Posterior cingulate gyrus (tissue), 11 donors: ENCODE measurements around the gene IGF2R.
"Not testable (repeated sequence)": the region's sequence is repeated elsewhere in the genome, so short reads cannot be mapped to it uniquely, and the experiment has no call there.

Experiments
- DNase-seq, 10 donors: peaks; one replicate each; pipeline versions ENCODE4 v3.0.0 to v3.0.0-alpha.2; 2020 to 2021; ENCODE audit warnings: mixed read lengths in 3 of 10
- intact Hi-C: fragments of 100-400 bp; cut with DNase I; formaldehyde crosslinking; loops from one replicate; pipeline ENCODE4 v1.15.1; 2023

IGF2R gene

DNA sequence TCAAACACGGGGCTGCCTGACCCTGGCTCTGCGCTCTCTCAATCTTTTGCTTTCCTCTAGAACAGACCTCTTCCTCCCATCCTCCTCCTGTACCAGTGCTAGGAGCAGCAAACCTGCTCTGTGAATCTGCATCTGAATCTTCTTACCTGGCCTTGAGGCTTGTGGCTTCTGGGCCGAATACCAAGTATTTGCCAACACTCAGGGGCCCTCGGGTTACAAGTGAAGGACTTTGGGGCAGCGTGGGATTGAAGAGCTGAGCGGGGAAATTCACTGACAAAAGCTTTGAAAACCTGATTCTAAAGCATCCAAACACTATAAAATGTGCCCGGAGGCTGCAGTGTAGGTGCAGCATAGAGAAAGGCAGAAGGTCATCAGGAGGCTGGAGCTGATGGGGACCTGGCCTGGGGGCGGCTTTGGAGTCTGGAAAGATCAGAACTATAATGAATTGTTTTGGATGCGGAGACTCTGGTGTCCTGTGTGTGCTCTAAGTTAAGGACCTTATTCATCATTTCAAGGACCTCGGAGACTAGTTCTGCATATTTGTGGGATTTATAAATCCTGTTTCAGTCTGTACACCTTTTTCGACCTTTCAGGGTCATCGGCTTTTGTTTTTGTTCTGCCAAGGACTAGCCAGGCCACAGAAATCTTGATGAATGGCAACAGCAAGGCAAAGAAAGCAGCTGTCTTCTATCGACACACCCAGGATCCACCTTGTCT, 16.4 kb upstream of the IGF2R start:
- DNase-seq = no peak
- intact Hi-C loops = no loop called here

DNA sequence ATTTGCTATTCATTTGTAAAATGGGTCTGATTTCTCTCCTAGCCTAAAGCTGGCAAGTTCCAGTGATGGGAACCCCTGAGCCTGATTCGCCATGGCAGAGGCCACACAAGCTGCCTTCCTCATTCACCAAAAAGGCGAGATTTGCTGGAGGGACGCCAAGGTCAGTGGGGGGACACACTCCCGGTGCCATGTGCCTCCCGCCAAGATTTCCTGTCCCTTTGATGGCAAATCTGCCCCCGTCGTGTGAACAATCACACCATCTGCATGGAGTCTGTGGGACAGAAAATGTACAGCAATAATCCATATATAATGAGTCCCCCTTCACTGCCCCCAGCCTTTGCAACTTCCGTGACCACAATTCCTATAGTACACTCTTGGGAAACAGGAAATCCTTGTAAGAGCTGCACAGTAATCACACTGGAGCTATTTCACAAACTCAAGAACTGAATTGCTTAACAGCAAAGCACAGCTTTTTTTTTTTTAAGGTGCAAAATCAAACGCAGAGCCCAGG, 15.7 kb upstream of the IGF2R start:
- DNase-seq = peak in 1 of 10 donors; percentile 24

DNA sequence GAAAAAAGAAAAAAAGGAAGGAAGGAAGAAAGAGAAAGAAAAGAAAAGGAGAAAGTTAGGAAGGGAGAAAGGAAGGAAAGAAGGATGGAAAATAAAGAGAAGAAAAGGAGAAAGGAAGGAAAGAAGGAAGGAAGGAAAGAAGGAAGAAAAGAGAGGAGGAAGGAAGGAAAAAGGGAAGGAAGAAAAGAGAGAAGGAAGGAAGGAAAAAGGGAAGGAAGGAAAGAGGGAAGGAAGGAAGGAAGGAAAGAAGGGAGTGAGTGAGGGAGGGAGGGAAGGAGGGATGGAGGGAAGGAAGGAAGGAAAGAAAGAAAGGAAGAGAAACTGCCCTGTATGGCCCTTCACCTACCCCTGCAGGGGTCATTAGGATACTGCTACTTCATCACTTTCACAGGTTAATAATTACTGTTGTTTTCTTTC, 12.9 kb upstream of the IGF2R start:
- DNase-seq = no peak
- intact Hi-C loops = no loop called here

More for the DNA sequence above, 15.7 kb upstream of the IGF2R start:
- intact Hi-C loops = no loop called here

DNA sequence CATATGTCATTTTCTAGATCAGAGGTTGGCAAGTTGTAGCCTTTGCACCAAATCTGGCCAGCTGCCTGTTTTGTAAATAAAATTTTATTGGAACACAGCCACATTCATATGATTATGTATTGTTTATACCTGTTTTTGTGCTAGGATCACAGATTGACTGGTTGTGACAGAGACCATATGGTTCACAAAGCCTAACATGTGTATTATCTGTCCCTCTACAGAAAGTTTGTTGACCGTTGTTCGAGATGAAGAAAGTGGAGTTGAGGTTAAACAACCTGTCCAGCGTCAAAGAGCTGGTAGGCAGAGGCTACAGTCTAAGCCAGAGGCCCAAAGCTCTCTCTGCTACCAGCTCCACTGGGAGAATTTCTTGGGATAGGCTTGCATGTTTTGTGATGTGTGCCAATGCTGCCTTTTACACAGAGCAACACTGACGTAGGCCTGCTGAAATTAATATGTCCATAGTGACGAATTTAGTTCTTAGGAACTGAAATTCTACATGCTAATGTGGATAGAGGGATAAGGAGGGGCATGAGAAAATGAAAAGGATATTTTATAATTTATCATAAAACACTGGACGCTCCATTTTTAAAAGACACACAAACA, 11.7 kb upstream of the IGF2R start:
- intact Hi-C loops = no loop called here
- DNase-seq = no peak

DNA sequence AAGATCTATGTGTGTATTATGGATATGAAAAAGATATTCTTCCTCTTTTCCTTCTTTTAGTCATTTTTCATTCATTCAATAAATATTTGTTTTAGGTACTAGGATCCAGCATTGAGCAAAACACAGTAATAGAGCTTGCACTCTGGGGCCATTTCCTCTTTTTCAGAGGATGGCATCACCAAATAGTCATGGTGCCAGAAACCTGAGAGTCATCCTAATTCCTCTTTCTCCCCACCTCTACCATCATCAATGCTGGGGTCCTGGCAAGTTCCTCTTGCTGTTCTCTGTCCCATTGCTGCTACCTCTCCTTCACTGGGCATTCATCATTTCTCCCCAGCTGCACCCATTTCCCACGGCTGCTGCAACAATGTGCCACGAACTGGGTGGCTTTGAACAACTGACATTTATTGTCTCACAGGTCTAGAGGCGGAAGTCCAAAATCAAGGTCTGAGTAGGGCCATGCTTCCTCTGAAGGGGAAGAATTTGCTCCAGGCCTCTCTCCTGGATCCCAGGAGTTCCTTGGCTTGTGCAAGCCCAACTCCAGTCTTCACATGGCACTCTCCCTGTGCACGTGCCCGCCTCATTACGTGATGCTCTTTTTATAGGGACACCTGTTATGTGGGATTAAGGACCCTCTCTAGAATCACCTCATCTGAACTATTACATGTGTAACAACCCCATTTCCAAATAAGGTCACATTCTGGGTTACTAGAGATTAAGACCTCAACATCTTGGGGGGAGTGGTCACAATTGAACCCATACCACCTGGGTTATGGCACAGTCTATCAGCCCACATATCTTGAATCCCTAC, 9.5 kb upstream of the IGF2R start:
- intact Hi-C loops = no loop called here
- DNase-seq = no peak

DNA sequence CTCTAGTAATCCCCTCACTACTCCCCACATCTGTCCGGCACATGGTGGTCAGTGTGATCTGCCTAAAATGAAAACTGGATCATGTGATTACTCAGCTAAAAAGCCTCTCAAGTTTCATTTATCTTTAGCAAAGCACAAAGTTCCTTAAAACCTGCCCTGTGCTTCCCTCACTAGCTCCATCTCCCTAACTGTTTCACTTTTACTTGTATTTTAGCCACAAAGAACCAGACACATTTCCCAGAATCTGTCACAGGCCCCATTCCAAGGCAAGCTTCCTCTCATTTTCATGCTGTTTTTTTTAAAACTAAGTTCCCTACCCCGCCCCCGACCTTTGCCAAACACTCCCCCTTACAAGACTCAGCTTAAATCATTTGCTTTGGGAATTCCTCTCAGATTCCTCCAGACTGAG, 8.9 kb upstream of the IGF2R start:
- peak in 1 of 10 donors; percentile 28 for DNase-seq
- intact Hi-C loops = no loop called here

DNA sequence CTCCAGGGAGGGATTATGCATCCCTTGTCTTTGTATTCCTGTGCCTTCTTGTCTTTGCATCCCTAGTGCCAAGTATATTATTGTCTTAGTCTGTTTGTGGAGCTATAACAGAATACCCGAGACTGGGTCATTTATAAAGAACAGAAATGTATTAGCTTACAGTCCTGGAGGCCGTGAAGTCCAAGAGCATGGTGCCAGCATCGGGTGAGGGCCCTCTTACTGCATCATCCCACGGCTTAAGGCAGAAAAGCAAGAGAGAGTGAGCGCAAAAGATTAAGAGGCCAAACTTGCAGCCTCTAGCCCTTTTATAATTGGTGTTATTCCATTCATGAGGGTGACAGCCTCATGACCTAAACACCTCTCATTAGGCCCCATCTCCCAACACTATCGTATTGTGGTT, 8.4 kb upstream of the IGF2R start:
- no peak for DNase-seq
- intact Hi-C loops = no loop called here

DNA sequence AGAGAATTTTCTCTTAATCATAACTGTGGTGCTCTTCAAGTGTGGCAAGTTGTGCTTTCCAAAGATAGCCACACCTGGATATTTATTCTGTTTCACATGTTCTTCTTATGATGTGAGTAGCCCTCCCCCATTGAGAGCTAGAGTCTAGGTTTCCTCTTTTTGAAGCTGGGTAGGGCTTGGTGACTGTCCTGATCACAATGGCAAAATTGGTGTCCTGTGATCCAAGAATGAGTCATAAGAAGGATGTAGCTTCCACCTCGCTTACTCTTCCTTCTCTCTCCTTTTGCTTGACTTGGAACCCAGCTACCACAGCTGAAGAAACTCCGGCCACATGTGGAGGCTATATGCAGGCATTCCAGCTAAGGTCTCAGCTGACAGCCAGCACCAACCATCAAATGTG, 7.4 kb upstream of the IGF2R start:
- no peak for DNase-seq
- intact Hi-C loops = no loop called here

DNA sequence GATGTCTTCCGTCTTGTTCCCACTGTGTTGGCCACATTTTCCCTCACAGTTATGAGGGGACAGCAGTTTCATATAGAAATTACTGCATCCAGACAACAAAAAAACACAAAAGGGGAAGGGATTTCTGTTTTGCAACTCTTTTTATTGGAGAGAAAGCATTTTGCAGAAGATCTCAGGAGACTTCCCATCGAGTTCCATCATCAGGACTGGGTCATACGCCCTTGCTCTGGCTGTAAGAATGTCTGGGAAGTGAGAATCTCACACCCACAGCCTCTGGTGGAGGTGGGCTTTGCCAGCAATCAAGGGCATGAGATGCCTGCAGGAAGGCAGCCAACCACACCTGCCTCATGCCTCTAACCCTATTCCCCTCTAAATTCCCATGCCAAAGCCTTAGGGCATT, 5.8 kb upstream of the IGF2R start:
- no peak for DNase-seq
- intact Hi-C loops = no loop called here

DNA sequence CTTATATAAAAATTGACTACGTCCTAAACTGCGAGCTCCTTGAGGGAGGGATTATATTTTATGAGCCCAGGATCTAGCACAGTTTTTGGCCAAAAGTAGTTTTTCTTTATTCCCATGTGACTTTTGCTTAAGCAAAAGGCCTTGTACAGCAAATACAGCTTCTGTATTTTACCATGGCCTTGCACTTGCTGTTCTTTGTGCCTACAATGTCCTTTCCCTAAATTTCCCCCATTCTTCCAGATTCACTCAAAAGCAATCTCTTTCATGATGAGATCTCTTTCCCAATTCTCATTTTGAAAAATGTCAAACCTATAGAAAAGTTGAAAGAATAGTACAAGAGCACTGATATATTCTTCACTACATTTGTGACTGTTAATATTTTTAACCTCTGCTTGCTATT, 4.8 kb upstream of the IGF2R start:
- no peak for DNase-seq
- intact Hi-C loops = no loop called here

DNA sequence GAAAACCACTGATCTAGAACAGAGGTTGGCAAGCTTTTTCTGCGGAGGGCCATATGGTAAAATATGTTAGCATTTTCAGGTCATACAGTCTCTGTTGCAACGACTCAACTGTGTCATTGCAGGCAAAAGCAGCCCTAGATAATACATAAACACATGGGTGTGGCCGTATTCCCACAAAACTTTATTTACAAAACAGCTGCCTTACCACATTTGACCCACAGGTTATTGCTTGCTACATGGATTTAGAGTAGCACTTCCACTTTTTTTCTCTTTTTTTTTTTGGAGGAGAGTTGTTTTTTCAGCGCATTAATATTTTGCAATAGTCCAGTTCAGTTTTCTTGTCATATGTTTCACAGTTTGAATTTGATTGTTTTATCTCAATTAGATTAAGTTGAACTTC, 2.5 kb upstream of the IGF2R start:
- DNase-seq = no peak
- intact Hi-C loops = loop anchor here (5.0 kb wide), 1 partner anchor 179 kb away; the partner anchor contains the start of gene TCP1

DNA sequence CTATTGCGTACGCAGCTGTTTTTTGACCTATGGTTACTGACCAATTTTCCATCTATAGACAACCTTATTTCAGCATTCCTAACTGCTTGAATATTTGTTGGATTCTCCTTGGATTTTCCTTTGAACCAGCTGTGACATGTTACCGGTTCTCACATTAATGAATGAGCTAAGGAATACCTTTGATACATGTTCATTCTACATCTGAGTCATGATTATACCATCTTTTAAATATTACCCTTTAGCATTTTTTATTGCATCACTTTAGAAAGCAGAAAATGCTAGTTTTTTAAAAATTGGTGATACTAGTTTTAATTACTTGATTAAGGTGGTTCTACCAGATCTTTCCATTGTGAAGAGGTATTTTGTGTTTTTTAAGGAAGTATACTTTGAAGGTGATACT, 1.9 kb upstream of the IGF2R start:
- no peak for DNase-seq
- intact Hi-C loops = loop anchor here (5.0 kb wide), 1 partner anchor 180 kb away; the partner anchor contains the start of gene TCP1

DNA sequence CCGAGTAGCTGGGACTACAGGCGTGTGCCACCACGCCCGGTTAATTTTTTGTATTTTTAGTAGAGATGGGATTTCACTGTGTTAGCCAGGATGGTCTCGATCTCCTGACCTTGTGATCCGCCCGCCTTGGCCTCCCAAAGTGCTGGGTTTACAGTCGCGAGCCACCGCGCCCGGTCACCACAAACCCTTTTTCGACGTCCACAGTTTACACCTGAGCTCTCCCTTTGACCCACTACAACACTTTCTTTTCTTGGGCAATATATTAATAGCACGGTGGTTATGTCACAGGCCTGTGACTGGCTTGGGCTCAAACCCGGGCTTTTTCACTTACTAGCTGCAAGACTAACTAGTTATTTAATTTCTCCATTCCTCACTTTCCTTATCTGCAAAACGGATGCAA, 1.3 kb upstream of the IGF2R start:
- intact Hi-C loops = loop anchor here (5.0 kb wide), 1 partner anchor 180 kb away; the partner anchor contains the start of gene TCP1
- not testable (repeated sequence) for DNase-seq

DNA sequence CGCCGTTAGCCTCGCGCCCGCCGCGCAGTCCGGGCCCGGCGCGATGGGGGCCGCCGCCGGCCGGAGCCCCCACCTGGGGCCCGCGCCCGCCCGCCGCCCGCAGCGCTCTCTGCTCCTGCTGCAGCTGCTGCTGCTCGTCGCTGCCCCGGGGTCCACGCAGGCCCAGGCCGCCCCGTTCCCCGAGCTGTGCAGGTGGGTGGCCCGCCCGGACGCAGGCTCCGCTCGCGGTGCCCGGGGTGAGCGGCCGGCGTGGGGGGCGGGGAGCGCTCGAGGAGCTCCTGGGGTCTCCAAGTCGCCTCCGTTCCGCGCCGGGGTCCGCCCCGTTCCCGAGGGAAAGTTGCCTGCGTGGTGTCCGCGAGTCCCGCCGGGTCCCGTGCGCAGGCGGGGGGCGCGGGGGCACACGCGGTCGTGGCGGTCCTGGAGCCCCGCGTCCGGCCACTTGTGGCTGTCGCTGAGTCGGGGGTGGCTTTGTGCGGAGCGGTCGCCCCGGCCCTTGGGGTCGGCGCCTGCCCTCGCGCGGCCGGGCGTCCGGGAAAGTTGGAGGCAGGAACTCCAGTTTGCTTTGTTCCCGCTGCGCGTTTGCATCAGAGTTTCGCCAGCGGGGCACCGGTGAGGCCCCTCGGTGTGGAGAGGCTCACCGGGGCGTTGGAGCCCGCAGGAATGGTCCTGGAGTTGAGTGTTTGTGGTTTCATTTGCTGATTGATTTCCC, 476 bp downstream of the IGF2R start:
- intact Hi-C loops = loop anchor here (5.0 kb wide), 1 partner anchor 182 kb away; the partner anchor contains the start of gene TCP1
- DNase-seq = peak in 4 of 10 donors; percentile 21 to 89 (median 58)

DNA sequence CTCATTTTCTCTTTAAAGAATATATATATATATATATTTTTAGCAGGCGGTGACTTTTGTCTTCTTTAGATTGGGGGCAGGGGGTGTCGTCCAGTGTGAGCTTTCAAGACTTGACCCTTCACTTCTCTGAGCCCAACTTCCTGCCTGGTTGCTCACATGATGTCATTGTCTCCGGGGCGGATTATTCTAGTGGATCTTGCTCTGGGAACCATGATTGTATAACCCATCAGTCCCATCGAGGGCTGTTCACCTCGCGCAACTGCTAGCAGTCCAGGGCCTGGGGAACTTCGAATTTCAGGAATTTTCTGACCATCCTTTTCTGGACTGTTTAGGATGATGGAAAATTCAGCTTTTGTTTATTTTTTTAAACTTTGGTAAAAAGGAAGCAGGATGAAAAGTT, 1.0 kb downstream of the IGF2R start:
- intact Hi-C loops = loop anchor here (5.0 kb wide), 1 partner anchor 183 kb away; the partner anchor contains the start of gene TCP1
- peak in 4 of 10 donors; percentile 26 to 86 (median 36) for DNase-seq

DNA sequence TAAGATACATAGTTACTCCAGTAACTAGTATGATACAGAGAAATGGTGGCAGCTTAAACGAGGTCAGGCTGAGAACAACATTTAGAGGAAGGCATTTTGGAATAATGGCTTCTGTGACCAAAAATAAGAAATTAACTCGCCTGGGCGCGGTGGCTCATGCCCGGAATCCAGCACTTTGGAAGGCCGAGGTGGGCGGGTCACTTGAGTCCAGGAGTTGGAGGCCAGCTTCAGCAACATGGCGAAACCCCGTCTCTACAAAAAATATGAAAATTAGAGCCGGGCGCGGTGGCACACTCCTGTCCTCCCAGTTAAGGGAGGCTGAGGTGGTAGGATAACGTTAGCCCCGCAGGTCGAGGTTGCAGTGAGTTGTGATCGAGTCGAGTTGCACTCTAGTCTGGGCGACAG, 1.8 kb downstream of the IGF2R start:
- peak in 1 of 10 donors; percentile 80 for DNase-seq

DNA sequence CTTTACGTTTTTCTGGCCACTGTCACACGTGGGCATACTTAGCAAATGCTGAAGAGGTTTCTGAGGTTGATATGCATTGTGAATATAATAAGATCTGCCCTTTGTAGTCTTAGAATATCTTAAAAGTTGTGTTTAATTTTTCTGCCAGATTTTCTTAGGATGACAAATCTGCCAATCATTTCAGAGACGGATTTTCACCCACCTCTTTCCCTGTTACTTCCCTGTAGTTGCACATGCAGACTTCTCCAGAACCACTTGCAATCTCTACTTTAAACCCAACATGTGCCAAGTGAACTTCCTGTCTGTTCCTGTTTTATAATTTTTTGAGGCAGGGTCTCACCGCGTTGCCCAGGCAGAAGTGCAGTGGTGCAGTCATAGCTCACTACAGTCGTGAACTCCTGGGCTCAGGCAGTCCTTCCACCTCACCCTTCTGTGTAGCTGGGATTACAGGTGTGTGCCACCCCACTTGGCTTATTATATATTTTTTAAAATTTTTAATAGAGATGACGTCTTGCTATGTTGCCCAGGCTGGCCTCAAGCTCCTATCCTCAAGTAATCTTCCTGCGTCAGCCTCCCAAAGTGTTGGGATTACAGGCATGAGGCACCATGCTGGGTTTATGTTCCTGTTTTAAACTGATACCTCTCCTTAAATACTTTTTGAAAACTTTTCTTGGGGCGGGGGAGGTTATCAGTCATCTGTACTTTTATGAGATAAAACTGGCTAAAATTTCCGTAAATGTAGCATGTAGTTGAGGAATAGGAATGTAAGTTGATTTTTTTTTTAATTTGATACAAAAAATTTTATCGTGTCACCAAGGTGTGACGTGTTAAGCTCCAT, 2.7 kb downstream of the IGF2R start:
- intact Hi-C loops = no loop called here
- no peak for DNase-seq

More for the DNA sequence above, 1.8 kb downstream of the IGF2R start:
- intact Hi-C loops = no loop called here

DNA sequence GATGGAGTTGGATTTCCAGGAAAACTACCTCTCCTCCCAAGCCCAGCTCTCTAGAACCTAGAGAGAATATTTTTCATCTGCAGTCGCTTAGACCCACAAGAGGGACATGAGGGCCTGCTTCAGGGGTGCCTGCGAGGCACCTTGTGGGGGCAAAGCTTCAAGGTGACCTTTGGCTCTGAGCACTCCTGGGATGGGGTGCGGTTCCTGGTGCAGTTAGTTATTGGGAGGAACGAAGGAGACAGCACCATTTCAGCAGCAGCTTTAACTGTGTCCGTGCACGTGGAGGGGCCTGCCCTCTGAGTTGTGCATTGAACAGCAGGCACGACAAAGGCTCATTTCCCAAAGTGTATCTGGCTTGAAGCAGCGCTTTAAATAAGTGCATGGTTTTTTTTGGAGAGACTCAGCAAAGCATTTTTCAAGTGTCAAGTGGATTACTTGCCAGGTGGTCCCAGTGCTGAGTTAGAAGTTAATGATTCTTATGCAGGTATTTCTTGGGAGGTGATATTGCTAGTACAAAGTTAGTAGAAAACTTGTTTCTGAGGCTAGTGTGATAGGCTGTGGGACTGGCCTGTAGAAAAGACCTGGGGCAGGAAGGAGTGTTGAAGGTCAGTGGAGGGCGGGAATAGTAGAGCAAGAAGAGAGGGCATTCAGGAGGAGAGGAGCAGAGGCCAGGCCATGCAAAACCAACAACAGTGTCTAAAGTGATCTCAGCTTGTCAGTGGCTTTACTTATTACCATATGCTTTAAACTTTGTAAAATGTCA, 3.8 kb downstream of the IGF2R start:
- no peak for DNase-seq
- intact Hi-C loops = no loop called here

DNA sequence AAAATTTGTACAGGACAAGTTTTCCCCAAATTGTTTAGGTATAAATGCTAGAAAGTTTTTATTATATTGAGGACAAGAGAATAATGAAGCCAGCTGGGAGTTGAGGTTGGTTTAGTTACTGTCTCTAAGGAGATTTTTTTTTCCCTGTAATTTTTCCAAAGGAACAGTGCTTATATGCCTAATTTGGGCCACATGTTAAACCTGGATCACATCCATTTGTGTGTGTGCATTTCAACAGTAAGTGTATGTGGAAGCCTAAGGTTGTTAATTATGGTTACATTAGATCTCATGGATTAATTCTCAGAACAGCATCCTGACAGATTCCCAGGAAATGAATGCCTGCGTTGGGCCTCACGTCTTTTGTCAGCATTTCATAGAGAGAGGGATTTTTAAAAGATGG, 4.5 kb downstream of the IGF2R start:
- DNase-seq = no peak
- intact Hi-C loops = no loop called here
